ENCODE measurements around the gene KLF17.

KLF17 gene

GRCh38 chr1:44118682-44119081, at the start of gene KLF17:
Gene KLF17, plus strand, starts transcription at chr1:44118821. Its CDS starts 87 bp downstream, at chr1:44118908.
- DNase-seq = no peak

DNA sequence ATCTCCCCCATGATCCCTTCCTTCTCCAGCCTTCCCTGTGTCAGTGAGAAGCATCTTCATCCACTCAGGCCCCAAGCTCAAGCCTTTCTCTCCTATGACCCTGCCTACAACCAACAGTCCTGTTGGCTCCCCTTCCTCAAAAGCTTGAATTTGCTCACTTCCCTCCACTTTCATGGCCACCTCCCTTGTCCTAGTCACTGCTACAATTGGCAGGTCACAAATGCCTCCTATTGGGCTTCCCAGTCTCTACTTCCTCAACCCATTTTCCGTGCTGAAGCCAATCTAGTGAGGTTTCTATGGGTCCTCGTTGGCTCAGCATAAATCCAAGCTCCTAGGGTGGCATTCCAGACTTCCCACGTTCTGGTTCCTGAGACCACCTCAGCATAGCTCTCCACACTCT, 47.2 kb upstream of the KLF17 start:
- DNase-seq = no peak

DNA sequence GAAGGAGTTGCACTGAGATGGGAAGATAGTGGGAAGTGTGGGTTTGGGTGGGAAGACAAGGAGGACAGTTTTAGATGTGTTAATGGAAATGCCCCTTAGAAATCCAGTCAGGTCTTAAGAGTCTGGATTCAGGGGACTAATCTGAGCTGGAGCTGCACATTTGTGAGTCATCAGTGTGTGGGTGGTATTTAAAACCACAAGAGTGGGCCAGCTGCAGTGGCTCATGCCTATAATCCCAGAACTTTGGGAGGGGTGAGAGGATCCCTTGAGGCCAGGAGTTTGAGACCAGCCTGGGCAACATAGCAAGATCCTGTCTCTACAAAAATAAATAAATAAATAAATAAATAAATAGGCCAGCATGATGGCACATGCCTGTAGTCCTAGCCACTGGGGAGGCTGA, 46.4 kb upstream of the KLF17 start:
- DNase-seq = no peak

- no peak for DNase-seq
These were observed 45.8 kb upstream of the KLF17 start for GRCh38 chr1:44072821-44073220.

DNA sequence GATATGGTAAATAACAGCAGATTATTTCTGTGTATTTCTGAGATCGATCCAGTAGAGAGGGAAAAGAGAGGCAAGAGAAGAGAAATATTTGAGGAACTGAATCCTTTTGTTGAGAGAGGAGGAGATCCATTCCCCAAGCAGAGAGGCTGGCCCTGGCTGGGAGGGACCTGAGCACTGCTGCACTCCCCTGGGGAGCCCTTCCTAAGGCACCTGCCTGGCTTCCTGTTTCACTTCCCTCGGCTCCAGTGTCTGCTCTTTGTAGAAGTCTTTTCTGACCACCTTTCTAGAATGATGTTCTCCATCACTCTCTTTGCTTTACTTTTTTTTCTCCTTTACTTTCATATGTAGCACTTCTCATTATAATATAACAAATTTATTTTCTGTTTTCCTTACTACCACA, 45.1 kb upstream of the KLF17 start:
- no peak for DNase-seq

- no peak for DNase-seq
These were observed 44.2 kb upstream of the KLF17 start for GRCh38 chr1:44074415-44074814.

- no peak for DNase-seq
These were observed 42.6 kb upstream of the KLF17 start for GRCh38 chr1:44076066-44076465.

GRCh38 chr1:44077421-44077820, 41.2 kb upstream of the KLF17 start:
- no peak for DNase-seq

GRCh38 chr1:44078104-44078503, 40.5 kb upstream of the KLF17 start:
- no peak for DNase-seq

DNA sequence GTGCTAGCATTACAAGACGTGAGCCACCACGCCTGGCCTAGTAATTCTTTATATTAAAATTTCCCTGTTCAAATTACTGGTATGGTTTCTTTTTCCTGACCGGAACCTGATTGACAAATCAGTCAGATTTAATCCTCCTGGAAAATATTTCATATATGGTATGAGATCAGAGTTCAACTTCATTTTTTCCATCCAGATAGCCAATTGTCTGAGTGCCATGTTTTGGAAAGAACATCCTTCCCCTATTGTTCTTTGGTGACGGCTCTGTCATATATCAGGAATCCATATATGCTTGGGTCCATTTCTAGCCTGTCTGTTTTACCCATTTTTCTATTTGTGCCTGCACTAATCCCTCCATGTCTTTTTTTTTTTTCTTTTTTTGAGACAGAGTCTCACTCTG, 39.1 kb upstream of the KLF17 start:
- DNase-seq = no peak

DNA sequence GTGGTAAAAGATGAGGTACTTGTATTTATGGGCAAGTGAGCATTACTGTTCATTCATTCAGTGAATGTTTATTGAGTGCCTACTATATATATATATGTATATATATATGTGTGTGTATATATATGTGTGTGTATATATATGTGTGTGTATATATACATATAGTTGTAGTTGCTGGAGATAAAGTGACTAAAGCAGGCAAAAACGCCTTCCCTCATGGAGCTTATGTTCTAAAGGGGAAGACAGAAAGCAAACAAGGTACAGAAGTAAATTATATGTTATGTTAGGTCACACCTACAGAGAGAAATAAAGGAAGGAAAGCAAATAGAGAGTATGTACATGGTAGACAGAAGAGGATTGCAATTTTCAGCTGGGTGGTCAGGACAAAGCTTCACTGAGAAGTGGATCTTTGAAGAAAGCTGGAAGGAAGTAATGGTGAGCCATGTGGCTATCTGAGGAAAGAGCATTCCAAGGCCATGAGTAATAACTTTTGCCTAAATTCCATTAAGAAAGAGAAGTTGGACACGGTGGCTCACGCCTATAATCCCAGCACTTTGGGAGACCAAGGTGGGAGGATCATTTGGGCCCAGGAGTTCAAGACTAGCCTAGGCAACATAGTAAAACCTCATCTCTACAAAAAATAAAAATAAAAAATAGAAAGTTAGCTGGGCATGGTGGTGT, 33.5 kb upstream of the KLF17 start:
- DNase-seq = no peak

DNA sequence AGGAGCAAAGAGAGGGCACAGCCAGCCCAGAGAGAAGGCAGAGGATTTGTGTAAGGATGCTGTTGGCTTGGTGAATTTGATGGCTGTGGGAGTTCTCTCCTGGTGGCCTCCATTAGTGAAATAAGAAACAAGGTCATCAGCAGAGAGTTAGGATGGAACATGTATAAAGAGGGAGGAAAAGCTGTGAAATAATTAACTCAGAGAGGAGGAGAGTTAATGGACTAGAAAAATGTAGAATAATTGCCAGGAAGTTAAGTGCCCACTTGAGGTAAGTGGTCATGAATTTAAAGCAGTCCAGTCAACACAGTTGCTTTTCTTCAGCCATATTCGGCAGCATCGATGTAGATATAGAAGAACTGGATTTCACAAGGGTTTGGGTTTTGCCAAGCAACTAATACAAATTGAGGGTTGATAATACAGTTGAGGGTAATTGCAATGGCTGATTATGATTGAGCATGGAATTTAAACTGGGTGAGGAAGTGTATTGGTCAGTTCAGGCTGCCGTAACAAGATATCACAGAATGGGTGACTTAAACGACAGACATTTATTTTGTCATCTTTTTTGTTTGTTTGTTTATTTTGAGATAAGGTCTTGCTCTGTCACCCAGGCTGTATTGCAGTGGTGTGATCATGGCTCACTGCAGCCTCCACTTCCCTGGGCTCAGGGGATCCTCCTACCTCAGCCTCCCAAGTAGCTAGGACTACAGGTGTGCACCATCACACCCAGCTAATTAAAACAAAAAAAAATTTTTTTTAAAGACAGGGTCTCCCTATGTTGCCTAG, 31.7 kb upstream of the KLF17 start:
- peak; percentile 80 for DNase-seq

DNA sequence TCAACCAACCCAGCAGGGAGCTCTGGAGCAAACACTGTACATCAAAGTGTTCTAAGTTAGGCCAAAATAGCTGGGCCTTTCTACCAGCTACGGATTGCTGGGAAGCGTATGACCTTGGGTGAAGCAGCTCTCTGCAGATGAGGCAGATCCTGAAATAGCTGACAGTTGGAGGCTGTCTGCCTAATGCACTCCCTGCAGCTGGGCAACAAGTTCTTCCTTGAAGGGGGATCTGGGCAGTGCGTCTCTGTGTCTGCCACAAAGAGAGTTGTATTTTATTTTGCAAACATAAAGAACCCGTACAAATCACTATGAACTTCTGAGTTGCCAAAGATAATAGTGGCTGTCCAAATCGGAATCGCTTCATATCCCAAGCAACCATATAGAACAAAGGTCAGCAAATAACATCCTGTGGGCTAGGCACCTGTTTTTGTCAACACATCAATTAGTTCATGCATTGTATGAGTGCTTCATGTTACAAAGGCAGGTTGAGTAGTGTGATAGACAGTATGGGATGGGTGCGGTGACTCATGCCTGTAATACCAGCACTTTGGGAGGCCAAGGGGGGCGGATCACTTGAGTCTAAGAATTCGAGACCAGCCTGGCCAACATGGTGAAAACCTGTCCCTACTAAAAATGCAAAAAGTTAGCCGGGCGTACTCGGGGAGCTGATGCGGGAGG, 29.1 kb upstream of the KLF17 start:
- DNase-seq = peak; percentile 62

- DNase-seq = no peak
These were observed 28.0 kb upstream of the KLF17 start for GRCh38 chr1:44090429-44091252.

GRCh38 chr1:44094047-44094446, 24.6 kb upstream of the KLF17 start:
- DNase-seq = no peak

DNA sequence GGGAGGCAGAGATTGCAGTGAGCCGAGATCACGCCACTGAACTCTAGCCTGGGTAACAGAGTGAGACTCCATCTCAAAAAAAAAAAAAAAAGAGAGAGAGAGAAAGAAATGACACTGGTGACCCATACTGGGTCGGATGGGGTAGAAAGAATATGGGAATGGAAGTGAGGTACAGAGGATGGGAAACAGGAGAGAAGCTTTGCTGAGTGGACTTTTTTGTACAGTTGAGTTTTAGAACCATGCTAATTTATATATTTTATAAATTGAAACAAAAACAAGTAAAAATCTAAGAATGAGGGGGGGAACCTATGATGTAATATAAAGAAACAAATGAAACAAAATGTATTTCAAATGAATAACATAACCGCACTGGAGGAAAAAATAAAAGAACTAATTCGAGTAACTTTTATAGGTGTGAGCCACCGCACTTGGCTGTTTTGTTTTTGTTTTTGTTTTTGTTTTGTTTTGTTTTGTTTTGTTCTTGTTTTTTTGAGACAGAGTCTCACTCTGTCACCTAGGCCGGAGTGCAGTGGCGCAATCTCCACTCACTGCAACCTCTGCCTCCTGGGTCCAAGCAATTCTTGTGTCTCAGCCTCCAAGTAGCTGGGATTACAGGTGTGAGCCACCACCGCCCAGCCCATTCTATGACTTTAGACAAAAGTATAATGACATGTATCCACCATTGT, 18.3 kb upstream of the KLF17 start:
- no peak for DNase-seq

DNA sequence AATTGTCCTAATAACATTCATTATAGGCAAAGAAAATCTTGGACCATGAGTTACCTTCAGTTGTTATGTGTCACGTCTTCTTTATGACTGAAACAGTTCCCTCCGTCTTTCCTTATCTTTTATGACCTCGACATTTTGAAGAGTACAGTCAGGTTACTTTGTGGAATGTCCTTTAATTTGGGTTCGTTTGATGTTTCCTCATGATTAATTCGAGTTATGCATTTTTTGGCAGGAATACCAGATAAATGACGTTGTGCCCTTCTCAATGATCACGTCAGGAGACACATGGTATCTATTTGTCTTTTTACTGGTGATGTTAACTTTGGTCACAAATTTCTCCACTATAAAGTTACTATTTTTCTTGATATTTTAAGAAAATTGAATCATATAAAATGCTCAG, 17.3 kb upstream of the KLF17 start:
- DNase-seq = no peak

- peak; percentile 56 for DNase-seq
These were observed 15.1 kb upstream of the KLF17 start for GRCh38 chr1:44103270-44104131.

DNA sequence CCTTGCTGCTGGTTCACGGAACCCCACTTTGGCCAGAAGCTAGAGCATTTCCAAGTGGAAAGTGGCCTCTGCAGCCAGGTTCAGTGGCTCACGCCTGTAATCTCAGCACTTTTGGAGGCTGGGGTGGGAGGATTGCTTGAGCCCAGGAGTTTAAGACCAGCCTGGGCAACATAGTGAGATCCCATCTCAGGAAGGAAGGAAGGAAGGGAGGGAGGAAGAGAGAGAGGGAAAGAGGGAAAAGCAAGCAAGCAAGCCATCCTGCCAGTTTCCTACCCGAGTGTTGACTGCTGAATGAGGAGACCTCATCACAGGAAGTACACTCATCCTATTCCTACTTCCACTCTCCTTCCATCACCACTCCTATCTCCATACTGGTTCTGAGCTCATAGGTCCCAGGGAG, 12.8 kb upstream of the KLF17 start:
- no peak for DNase-seq

DNA sequence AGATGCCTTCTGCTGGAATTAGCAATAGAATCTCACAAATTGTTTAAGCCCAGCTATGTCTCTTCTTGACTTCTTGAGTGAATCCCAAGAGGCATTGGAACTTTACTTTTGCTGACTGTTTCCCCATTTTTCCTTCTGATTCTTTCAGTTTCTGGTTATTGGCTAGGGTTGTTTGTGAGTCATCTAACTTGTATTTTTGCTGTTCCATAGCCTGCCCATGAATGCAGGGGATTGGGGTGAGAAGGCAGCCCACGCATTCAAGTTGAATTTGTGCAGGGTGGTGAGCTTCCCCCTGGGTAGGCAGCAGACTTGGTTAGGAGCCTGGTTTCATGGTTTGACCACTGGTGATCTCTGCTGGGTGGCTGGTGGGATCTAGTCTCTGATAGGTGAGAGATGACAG, 10.4 kb upstream of the KLF17 start:
- no peak for DNase-seq

GRCh38 chr1:44108971-44109370, 9.7 kb upstream of the KLF17 start:
- DNase-seq = no peak

GRCh38 chr1:44110916-44111315, 7.7 kb upstream of the KLF17 start:
- DNase-seq = no peak
